ENCODE data around the gene ANTKMT. TPM values are rescaled to one million over a fixed set of nuclear protein-coding genes. Genes with fewer than 3 reads are reported as not detected.
A peak's percentile ranks its signal among the peaks of the same experiment; 100 is the strongest.
"Not testable (repeated sequence)": the region's sequence is repeated elsewhere in the genome, so short reads cannot be mapped to it uniquely, and the experiment has no call there.

Gene ANTKMT
- polyA plus RNA-seq, 3 donors = 8.4 to 11.0 (median 10.2) TPM

DNA sequence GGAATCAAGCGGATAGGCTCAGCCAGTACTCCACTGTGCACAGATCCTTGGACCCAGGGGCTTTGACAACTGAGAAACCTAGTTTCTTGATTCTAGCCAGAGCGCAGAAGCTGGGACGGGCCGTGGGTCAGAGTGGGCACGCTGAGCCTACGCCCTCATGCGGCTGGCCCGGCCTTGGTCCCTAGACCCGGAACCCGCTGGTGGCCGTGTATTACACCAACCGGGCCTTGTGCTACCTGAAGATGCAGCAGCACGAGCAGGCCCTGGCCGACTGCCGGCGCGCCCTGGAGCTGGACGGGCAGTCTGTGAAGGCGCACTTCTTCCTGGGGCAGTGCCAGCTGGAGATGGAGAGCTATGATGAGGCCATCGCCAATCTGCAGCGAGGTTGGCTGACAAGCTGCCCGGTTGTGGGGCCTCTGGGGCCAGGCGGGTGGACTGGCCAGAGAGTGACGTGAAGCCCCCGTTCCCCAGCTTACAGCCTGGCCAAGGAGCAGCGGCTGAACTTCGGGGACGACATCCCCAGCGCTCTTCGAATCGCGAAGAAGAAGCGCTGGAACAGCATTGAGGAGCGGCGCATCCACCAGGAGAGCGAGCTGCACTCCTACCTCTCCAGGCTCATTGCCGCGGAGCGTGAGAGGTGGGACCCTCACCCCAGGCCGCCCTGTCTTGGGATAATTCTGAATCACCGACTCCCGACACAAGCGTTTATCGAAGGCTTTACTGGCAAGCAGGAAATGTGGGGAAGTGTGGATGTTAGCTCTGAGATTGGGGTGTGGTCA, 39.8 kb upstream of the ANTKMT start:
- no peak for DNase-seq (ENCODE audit: low read depth in 3 of 3, low spot score in 2 of 3)

DNA sequence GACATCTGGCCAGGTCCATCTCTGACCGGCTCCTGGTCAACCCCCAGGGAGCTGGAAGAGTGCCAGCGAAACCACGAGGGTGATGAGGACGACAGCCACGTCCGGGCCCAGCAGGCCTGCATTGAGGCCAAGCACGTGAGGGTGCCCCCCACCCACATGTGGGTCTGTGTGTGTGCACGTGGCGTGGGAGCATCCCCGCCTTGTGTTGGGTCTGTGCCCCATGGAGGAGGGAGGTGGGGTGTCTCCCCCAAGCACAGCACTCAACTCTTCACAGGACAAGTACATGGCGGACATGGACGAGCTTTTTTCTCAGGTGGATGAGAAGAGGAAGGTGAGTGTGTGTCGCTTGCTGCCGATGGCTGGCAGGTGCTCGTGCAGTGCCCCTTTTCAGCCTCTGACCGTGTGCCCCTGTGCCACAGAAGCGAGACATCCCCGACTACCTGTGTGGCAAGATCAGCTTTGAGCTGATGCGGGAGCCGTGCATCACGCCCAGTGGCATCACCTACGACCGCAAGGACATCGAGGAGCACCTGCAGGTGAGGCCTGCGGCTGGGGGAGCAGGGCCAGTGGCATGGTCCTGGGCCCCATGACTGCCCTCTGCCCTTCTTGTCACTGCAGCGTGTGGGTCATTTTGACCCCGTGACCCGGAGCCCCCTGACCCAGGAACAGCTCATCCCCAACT, 39.1 kb upstream of the ANTKMT start:
- no peak for DNase-seq (ENCODE audit: low read depth in 3 of 3, low spot score in 2 of 3)

- no peak for DNase-seq (ENCODE audit: low read depth in 3 of 3, low spot score in 2 of 3)
Observed at GRCh38 chr16:682493-683395, 38.2 kb upstream of the ANTKMT start.

GRCh38 chr16:683396-684070, 37.4 kb upstream of the ANTKMT start:
- DNase-seq (ENCODE audit: low read depth in 3 of 3, low spot score in 2 of 3) = no peak

GRCh38 chr16:684071-684794, 36.7 kb upstream of the ANTKMT start, which contains the start of gene JMJD8:
Gene JMJD8, minus strand, starts transcription at chr16:684334. Its CDS starts 15 bp downstream, at chr16:684319.
- peak in 2 of 3 donors; percentile 78 to 88 for DNase-seq (ENCODE audit: low read depth in 3 of 3, low spot score in 2 of 3)

DNA sequence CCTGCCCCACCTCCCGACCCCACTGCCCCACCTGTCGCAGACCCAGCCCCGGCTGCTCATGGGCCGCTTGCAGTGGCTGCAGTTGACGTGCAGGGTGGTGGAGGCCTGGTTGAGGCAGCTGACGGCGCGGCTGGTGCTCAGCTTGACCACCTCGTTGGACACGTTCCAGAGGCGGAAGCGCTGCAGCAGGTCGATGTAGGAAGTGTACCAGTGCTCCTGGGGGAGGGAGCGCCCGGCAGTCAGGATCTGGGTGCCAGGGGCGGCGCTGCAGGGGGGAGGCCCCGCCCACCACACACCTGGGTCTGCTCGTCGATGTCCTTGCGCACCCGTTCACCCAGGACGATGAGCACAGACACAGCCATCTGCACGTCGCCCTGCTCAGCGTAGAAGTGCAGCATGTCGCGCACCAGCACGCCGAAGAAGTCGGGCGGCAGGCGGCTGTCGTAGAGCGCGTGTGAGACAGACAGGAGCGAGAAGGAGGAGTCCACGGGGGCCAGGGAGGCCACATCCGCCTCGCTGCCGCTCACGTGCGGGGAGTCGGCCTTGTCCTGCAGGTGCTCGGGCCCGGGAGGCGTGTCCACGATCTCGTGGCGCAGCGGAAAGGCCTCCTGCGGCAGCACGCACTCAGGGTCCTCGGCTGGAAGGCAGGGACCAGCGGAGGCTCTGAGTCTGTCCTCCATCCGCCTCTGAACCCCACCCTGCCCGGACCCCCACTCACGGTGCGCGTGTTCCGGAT, 35.8 kb upstream of the ANTKMT start:
- no peak for DNase-seq (ENCODE audit: low read depth in 3 of 3, low spot score in 2 of 3)

- no peak for DNase-seq (ENCODE audit: low read depth in 3 of 3, low spot score in 2 of 3)
Observed at GRCh38 chr16:685967-686366, 35.0 kb upstream of the ANTKMT start.

GRCh38 chr16:686459-687260, 34.3 kb upstream of the ANTKMT start:
- no peak for DNase-seq (ENCODE audit: low read depth in 3 of 3, low spot score in 2 of 3)

DNA sequence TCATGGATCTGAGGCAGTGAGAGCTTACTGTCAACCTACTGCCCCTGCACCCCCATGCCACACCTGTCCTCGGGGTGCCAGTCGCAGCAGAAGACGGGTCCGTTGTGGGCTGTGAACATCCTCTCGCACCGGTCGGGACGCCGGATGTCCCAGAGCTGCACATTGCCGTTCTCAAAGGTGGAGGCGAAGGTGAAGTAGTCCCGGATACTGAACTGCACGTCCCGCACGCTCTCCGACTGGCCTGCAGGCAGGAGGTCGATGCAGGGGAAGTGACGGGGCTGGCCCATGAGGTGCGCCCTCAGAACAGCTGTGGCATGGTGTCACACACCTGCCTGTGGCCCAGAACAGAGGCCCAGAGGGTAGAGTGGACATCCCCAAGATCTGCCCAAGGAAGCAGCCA, 33.4 kb upstream of the ANTKMT start:
- DNase-seq (ENCODE audit: low read depth in 3 of 3, low spot score in 2 of 3) = no peak

DNA sequence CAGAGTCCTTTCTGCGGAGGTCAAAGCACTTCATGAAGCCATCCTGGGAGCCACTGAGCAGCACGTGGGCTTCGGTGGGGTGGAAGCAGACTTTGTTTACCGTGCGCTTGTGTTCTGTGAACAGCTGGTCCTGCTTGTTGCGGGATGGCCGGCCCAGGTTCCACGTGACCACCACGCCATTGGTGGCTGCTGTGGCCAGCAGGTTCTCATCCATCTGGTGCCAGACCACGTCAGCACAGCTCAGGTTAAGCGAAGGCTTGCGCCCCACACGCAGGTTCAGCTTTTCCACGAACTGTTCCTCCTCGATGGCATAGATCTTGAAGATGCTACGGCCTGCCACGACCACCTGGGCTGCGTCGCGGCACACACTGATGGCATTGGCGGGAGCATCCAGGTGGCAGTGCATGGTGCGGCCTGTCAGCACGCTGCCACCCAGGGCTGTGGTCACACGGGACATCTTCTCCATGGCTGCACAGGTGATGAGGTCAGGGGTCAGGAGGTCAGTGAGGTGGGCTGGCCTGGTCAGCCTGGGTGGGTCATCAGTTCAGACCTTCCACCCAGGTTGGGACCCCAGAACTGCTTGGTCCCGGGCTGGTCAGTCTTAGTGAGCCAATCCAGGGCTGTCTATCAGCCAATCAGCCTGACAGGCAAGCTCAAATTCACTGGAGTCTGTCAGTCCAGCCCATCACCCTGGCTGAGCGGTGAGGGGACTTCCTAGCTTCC, 31.6 kb upstream of the ANTKMT start:
- DNase-seq (ENCODE audit: low read depth in 3 of 3, low spot score in 2 of 3) = no peak

DNA sequence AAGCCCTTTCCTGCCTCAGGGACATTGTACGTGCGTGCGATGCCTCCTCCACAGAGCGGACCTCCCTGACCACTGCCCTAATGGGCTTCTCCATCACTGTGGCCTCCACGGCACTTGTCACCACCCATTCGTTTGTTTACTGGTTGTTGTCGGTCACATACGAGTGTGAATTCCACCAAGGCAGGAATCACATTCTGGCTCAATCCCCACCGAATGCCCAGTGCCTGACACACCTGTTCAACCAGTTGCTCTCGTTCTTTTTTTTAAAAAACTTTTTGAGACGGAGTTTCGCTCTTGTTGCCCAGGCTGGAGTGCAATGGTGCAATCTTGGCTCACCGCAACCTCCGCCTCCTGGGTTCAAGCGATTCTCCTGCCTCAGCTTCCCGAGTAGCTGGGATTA, 29.7 kb upstream of the ANTKMT start:
- not testable (repeated sequence) for DNase-seq (ENCODE audit: low read depth in 3 of 3, low spot score in 2 of 3)

- DNase-seq (ENCODE audit: low read depth in 3 of 3, low spot score in 2 of 3) = no peak
Observed at GRCh38 chr16:692356-693108, 28.4 kb upstream of the ANTKMT start.

GRCh38 chr16:693364-693763, 27.6 kb upstream of the ANTKMT start:
- no peak for DNase-seq (ENCODE audit: low read depth in 3 of 3, low spot score in 2 of 3)

- no peak for DNase-seq (ENCODE audit: low read depth in 3 of 3, low spot score in 2 of 3)
Observed at GRCh38 chr16:693766-694165, 27.2 kb upstream of the ANTKMT start.

DNA sequence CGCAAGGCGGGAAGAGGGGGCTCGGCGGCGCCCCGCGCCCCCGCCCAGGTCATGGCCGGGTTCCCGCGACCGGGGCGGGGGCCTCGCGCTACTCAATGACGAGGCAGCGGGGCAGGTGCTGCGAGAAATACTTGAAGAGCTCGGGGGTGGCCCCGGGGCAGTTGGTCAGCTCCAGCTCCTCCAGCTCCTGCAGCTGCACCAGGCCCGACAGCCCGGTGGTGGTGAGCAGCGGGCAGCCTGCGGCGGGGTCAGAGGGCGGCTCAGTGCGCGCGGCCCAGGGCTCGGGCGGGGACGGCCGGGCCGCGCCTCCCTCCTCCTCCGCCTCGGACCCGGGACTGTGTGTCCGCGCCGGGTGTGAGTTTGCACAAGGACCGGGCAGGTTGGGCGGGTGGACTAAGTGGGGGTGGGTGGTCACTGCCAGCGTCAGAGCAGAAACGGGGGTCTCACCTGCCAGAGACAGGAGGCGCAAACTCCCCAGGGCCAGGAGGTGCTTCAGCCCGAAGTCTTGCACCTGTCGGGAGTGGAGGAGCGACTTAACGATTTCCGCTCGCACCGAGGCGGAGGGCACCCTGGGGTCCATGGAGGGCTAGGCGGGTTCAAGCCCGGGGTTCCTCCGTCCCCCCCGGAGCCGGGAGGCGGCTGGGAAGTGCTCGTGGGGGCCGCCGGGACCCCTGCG, 26.6 kb upstream of the ANTKMT start:
- DNase-seq (ENCODE audit: low read depth in 3 of 3, low spot score in 2 of 3) = no peak

- DNase-seq (ENCODE audit: low read depth in 3 of 3, low spot score in 2 of 3) = no peak
Observed at GRCh38 chr16:694863-695354, 26.0 kb upstream of the ANTKMT start.

Measured in right renal cortex interstitium (tissue), 3 donors.